HCT116 (cell line): Measurements from ENCODE around the gene IL17D. TPM values are rescaled to one million over a fixed set of nuclear protein-coding genes. Genes with fewer than 3 reads are reported as not detected.

Experiments
- ATAC-seq: fragments of 200-7000 bp; cut with Tn5 transposase; 2 replicates; pipeline ENCODE4 v1.9.1; 2020; ENCODE audit warnings: mild to moderate bottlenecking, moderate library complexity
- BruUV-seq: library from RNA; stranded (reverse); fragments of 400-500 nt; replicated peaks from 2 replicates; lab custom pipeline; 2021; lab: Mats Ljungman, UMichigan
- CTCF ChIA-PET: fragments of 300-600 bp; sonication (Branson Sonifier 250); formaldehyde crosslinking; loops from one replicate; lab custom pipeline; 2021; ENCODE audit warnings: antibody characterized with exemption; lab: Charles Lee
- POLR2A ChIA-PET: fragments of 300-600, 350-600 bp; sonication (Branson Sonifier 250); formaldehyde crosslinking; loops from one replicate; lab custom pipeline; 2021; ENCODE audit warnings: antibody characterized with exemption; lab: Charles Lee
- RAD21 ChIA-PET, 2 experiments: fragments of 300-600 bp; sonication (Branson Sonifier 250); formaldehyde crosslinking; loops; one replicate each; lab custom pipeline; 2023; ENCODE audit warnings: low total read pairs in 2 of 2; ENCODE audit not compliant: uncharacterized antibody in 2 of 2, unreplicated experiment in 2 of 2, low non-redundant PET in 1 of 2; lab: Charles Lee
- DNase-seq: peaks from one replicate; pipeline ENCODE4 v3.0.0-alpha.2; 2010; ENCODE audit warnings: low read depth, low spot score
- H2AFZ ChIP-seq: fragments of 200-600 bp; shearing (Covaris generic), sonication (generic); 2 replicates; pipeline ENCODE4 v1.6.1; 2017; ENCODE audit warnings: low read depth, mixed run types, mixed read lengths, antibody characterized with exemption, low read length; ENCODE audit not compliant: poor library complexity, severe bottlenecking
- H3K27ac ChIP-seq: 2 replicates; pipeline ENCODE4 v1.5.1; 2012; ENCODE audit warnings: low read depth, low read length
- H3K27me3 ChIP-seq: fragments of 200-600 bp; sonication (generic); 2 replicates; pipeline ENCODE4 v1.6.1; 2016; ENCODE audit warnings: mixed run types, low read length, mixed read lengths; ENCODE audit not compliant: insufficient read depth
- H3K36me3 ChIP-seq, 2 experiments: fragments of 200-500 bp in 1 of 2; fragments of 200-600 bp in 1 of 2; sonication (Bioruptor generic) in 1 of 2; sonication (generic) in 1 of 2; 2 replicates each; pipeline versions ENCODE4 v1.5.1 to v1.6.1; 2014 to 2016; ENCODE audit warnings: low read length in 2 of 2, inconsistent platforms in 1 of 2, mixed read lengths in 1 of 2, mixed run types in 1 of 2; ENCODE audit not compliant: insufficient read depth in 2 of 2, control insufficient read depth in 1 of 2
- H3K4me1 ChIP-seq, 2 experiments: fragments of 200-600 bp in 1 of 2; sonication (generic) in 1 of 2; 2 replicates each; pipeline versions ENCODE4 v1.5.1 to v1.6.1; 2012 to 2017; ENCODE audit warnings: low read length in 2 of 2, inconsistent platforms in 1 of 2, mild to moderate bottlenecking in 1 of 2, mixed read lengths in 1 of 2, mixed run types in 1 of 2, moderate library complexity in 1 of 2; ENCODE audit not compliant: insufficient read depth in 2 of 2, control insufficient read depth in 1 of 2
- H3K4me2 ChIP-seq: fragments of 200-600 bp; sonication (generic); 2 replicates; pipeline ENCODE4 v1.6.1; 2017; ENCODE audit warnings: mixed run types, low read length, mixed read lengths
- H3K4me3 ChIP-seq, 2 experiments: fragments of 200-600 bp in 1 of 2; sonication (generic) in 1 of 2; replicated peaks in 1 of 2; 2 replicates each; pipeline ENCODE4 v1.5.1; 2011 to 2016; ENCODE audit warnings: low read length in 2 of 2, control low read depth in 1 of 2, low read depth in 1 of 2, mild to moderate bottlenecking in 1 of 2, mixed read lengths in 1 of 2, mixed run types in 1 of 2
- H3K79me2 ChIP-seq: fragments of 200-600 bp; sonication (generic); 2 replicates; pipeline ENCODE4 v1.6.1; 2017; ENCODE audit warnings: mild to moderate bottlenecking, mixed run types, low read length, moderate library complexity, mixed read lengths; ENCODE audit not compliant: insufficient read depth
- H3K9ac ChIP-seq: fragments of 200-600 bp; sonication (generic); 2 replicates; pipeline ENCODE4 v1.6.1; 2016; ENCODE audit warnings: low read length, mixed read lengths
- H3K9me2 ChIP-seq: fragments of 200-600 bp; sonication (generic), shearing (Covaris generic); 2 replicates; pipeline ENCODE4 v1.6.1; 2017; ENCODE audit warnings: mixed run types, mild to moderate bottlenecking, moderate library complexity; ENCODE audit not compliant: insufficient read depth
- H3K9me3 ChIP-seq, 2 experiments: fragments of 200-500 bp in 1 of 2; fragments of 200-600 bp in 1 of 2; sonication (Bioruptor generic) in 1 of 2; sonication (generic) in 1 of 2; 2 replicates each; pipeline ENCODE4 v1.6.1; 2014 to 2017; ENCODE audit warnings: low read length in 2 of 2, mixed read lengths in 2 of 2, inconsistent platforms in 1 of 2, low read depth in 1 of 2, mild to moderate bottlenecking in 1 of 2, mixed run types in 1 of 2, moderate library complexity in 1 of 2; ENCODE audit not compliant: control insufficient read depth in 1 of 2, insufficient read depth in 1 of 2
- H4K20me1 ChIP-seq: fragments of 200-600 bp; sonication (generic), shearing (Covaris generic); 2 replicates; pipeline ENCODE4 v1.6.1; 2017; ENCODE audit warnings: mixed run types, mild to moderate bottlenecking, moderate library complexity; ENCODE audit not compliant: insufficient read depth
- ELF1 ChIP-seq: IDR thresholded peaks from 2 replicates; pipeline ENCODE4 v1.6.1; 2012; ENCODE audit warnings: low read depth, borderline replicate concordance
- EZH2 ChIP-seq: fragments of 200-600 bp; sonication (generic); IDR thresholded peaks from 2 replicates; pipeline ENCODE4 v1.6.1; 2017; ENCODE audit warnings: antibody characterized with exemption, mixed run types
- EZH2phosphoT487 ChIP-seq: fragments of 200-600 bp; IDR thresholded peaks from 2 replicates; pipeline ENCODE4 v1.6.1; 2018; ENCODE audit warnings: antibody characterized with exemption, borderline replicate concordance
- MAX ChIP-seq: IDR thresholded peaks from 2 replicates; pipeline ENCODE4 v1.6.1; 2012
- POLR2AphosphoS5 ChIP-seq: IDR thresholded peaks from 2 replicates; pipeline ENCODE4 v1.6.1; 2011; ENCODE audit warnings: mild to moderate bottlenecking, low read depth, low read length, moderate library complexity
- RAD21 ChIP-seq: IDR thresholded peaks from 2 replicates; pipeline ENCODE4 v1.6.1; 2012; ENCODE audit warnings: low read depth, mild to moderate bottlenecking
- SIN3A ChIP-seq: IDR thresholded peaks from 2 replicates; pipeline ENCODE4 v1.6.1; 2012; ENCODE audit warnings: low read depth
- TCF7L2 ChIP-seq: IDR thresholded peaks from 2 replicates; pipeline ENCODE4 v1.7.0; 2011; ENCODE audit warnings: borderline replicate concordance, inconsistent platforms; ENCODE audit not compliant: insufficient read depth, insufficient read length; ENCODE audit errors: extremely low read depth
- ZBTB33 ChIP-seq: IDR thresholded peaks from 2 replicates; pipeline ENCODE4 v1.6.1; 2011; ENCODE audit warnings: mild to moderate bottlenecking, low read length, moderate library complexity; ENCODE audit not compliant: insufficient replicate concordance; ENCODE audit errors: extremely low read depth
- ZNF274 ChIP-seq: fragments of 200-500 bp; sonication (Bioruptor generic); IDR thresholded peaks from 2 replicates; pipeline ENCODE4 v1.6.1; 2014; ENCODE audit warnings: mild to moderate bottlenecking, low read depth, low read length, inconsistent platforms
- intact Hi-C: fragments of 100-400 bp; cut with micrococcal nuclease; formaldehyde crosslinking; loops from 2 replicates; pipeline ENCODE4 v1.10.0; 2022
- total RNA-seq: library from RNA; stranded (reverse); gene quantifications from one replicate; pipeline ENCODE4 v1.2.1, GENCODE V29; 2021; ENCODE audit not compliant: unreplicated experiment

The IL17D gene
- total RNA-seq, 1 experiment from 2014 or later, result 0.25 TPM

- no peak for TF ChIP-seq ZBTB33
- no peak for TF ChIP-seq POLR2AphosphoS5
- no peak for TF ChIP-seq RAD21
- TF ChIP-seq, all 23 proteins: peak for 0
These were observed 11.8 kb downstream of the IL17D start (continued) for GRCh38 chr13:20715330-20715712.

GRCh38 chr13:20716951-20717350, 13.5 kb downstream of the IL17D start:
- ChIA-PET CTCF (interaction anchor here (1.8 kb wide), 1 partner anchor 13 kb away, joined by 5 read pairs; the partner anchor contains the start of gene IL17D), RAD21 (no interaction called here), POLR2A (no interaction called here)
- no peaks in the 10 kb centered on the region for H3K27me3 ChIP-seq
- intact Hi-C loops, result no loop called here
- no peak for DNase-seq
- no peaks in the 10 kb centered on the region for H3K9me2 ChIP-seq
- no peak overlapping the region for H3K4me3 ChIP-seq
- no peak for TF ChIP-seq MAX
- no peak for TF ChIP-seq EZH2phosphoT487
- no peak for TF ChIP-seq TCF7L2
- TF ChIP-seq EZH2, result no peak
- no peak for TF ChIP-seq SIN3A
- no peak for TF ChIP-seq ZNF274
- TF ChIP-seq POLR2AphosphoS5, result no peak
- TF ChIP-seq ELF1, result no peak
- H4K20me1 ChIP-seq, result no peaks in the 10 kb centered on the region
- ATAC-seq, result no peak
- no peak overlapping the region for H3K27ac ChIP-seq
- no peaks in the 10 kb centered on the region for H3K9me3 ChIP-seq
- H3K4me1 ChIP-seq, result peaks cover 6 to 24% of the 10 kb centered on the region in 2 experiments
- no TSS peak for BruUV-seq
- H3K79me2 ChIP-seq, result no peaks in the 10 kb centered on the region
- H3K9ac ChIP-seq, result no peak overlapping the region
- H3K36me3 ChIP-seq, result no peaks in the 10 kb centered on the region
- H2AFZ ChIP-seq, result no peak overlapping the region
- no peak overlapping the region for H3K4me2 ChIP-seq
